NCI-H146 treated with DMSO at 0.1 percent for 48 hours (cell line): ENCODE measurements around the gene MKKS.
"Not testable (repeated sequence)": the region's sequence is repeated elsewhere in the genome, so short reads cannot be mapped to it uniquely, and the experiment has no call there.

ENCODE experiments used
- DNase-seq: peaks from one replicate; lab custom pipeline; 2025; ENCODE audit not compliant: unreplicated experiment; lab: John Stamatoyannopoulos, UW

The MKKS gene

DNA sequence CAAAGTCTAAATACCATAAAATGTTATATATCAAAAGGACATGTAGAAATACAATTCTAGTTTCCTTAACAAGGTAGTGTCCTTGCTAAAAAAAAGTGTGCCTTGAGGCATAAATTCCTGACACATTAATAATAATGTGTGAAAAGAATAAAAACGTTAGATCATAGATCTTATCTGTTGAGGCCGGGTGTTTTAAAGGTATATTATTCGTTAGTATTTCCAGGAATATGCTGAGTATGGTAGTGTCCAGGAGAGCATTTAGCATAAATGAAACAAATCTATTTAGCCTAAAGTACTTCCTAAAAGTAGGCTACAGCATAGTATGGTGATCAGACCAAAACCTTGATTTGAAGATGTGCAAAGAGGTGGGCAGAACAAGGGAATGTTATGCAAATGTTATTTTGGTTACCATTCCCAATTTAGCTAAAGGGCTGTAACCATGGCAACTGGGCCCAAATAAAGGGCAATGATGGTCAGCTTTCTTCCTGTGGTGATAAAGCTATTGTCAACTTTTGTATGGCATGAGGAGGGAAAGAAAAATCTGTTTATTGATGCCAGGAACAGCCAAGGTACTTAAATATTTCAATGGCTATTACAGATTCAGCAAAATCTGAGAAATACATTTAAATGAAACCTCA, 18.9 kb downstream of the MKKS start:
- peak; percentile 16 for DNase-seq

DNA sequence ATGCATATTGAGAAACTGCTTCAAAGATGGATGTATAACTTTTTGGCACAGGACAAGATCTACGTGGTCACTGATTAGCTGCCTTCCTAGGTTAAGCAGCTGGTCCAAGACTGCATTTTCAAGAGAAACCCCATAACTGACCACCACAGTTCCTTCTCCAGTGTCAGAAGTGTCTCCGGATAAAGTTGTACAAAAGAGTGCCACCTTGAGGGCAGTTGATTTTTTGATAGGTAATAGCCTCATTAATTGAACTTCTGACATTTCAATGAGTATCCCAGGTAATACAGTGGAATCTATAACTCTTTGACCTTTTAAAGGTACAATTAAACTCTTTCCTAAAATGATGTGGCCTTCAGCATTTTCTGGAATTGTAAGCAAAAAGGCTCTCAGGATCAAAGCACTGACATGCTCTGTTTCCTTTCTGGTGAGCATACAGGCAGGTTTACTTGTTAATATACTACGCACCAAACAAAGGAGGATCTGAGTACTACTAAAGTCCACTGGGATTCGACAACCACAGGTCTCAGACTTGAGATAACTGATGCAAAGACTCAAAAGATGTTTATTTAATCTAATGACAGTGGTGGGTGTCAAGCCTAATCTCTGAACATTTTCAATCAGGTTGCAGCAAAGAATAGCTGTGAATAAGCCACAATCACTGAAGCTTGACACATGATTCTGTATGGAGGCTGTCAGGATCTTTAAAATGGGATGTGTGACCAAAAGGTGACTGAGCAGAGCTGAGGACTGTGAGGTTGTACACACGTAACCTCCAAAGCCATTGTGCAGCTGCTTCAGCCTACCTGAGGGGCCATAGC, 21.2 kb downstream of the MKKS start:
- DNase-seq: no peak

DNA sequence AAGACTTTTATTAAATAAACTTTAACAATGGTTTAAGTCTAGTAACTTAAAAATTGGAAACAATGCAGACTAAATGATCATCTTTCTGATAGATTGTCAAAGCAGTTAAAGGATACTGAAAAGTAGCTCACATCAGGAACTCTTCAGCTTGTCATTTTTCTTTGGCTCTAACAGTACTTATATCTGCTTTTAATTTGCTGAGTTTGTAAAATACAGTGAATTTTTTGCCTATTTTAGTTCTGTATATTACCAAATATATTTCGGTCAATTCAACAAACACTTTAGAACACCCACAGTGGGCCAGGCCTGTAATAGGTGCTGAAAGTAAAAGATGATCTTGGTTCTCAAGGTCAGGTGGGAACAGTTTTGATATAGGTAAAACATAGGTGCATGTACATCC, 22.3 kb downstream of the MKKS start:
- no peak for DNase-seq

DNA sequence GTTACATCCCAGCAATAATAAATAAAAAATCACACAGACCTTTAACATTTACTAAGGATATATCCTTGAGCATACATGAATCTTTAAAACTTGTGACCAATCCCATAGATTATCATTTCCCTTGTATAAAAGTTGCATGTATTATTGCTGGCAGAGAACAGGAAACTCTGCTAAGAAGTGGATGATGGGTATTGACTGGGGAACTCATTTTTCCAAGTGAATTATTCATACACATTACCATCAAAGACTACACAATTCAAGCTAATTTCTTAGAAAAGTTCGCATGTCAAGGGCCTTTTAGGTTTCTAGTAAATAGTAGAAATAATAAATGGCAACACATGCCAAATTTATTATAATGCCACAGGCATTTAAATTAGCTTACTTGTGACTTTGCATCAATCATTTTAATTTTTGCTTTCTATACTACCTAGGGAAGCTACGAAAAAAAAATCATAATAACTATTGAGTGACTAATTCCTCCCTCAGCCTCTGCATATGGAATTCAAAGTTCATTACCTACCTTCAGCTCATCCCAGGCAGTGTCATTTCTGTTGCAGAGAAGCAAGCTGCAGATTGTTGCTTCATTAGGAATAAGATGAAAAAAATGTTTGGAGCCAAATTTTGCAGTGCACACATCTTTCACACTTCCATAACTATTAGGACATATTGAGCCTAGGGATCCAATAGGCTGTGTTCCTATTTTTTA, 25.8 kb downstream of the MKKS start:
- no peak for DNase-seq

DNA sequence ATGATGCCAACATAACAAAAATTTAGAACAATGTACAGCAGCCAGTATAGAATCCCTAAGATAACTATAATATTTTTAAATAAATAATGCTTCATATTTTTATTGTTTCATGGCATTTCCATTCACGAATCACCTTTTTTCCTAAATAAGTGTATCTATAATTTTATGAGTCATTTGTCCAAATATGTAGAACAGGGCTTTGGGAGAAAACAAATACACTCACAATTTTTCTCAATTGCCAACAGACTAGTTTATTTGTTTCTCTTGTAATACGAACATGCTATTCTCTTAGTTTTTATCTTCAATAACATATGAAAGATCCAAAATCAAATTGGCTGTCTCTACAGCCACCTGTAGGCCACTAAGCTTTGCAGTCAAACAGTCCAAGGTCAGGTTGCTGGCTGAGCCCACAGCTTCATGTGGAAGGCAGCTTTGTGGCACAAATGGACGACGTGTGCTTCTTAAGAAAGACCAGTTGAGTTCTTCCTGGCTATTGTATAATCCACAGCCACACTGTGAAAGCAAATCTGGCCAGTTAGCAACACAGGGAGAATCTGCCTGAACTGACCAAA, 29.0 kb downstream of the MKKS start:
- DNase-seq: no peak

DNA sequence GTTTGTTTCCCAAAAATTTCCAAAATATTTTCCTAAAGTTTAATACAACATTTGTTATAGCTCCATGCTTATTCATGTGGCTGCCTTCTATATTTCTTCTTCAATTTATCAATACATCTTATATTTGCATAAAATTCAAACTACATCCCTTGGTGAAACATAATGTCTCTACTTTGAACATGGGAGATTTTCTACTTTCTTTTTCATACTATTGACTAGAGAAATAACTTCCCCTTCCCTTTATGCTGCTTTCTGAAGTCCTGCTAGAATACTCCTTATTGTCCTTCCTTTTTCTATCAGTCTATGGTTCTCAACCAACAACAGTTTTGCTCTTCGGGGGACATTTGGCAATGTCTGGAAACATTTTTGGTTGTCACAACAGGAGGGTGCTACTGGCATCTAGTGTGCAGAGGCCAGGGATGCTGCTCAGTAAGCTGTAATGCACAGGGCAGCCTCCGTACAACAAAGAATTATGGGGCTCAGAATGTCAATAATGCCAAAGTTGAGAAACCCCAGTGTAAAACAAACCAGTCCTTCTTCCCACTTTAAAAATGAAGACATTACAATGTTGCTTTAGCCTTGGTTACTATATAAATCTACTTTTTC, 29.9 kb downstream of the MKKS start:
- DNase-seq: no peak

DNA sequence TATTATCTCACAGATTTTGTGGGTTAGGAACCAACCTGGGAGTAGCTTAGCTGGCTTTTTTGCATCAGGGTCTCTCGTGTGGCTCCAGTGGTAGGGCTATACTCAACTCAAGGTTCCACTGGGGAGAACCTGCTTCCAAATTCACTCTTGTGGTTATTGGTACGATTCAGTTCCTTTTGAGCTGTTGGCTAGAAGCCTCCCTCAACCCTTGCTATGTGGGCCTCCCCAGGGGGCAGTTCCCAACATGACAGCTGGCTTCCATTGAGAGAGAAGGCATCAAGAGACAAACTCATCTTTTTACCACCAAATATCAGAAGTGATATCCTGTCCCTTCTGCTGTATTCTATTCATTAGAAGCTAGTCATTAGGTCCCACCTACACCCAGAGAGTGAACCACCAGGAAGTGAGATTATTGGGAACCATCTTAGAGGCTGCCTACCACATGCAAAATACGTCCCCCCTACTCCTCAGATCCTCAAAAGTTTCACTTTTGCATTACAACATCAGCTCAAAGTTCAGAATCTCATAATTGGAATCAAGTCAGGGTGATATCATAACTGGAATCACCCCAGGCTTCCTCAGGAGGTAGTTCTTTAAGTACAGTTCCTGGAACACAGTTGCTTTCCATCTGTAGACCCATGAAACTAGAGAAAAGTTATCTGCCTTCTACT, 30.9 kb downstream of the MKKS start:
- DNase-seq: no peak

DNA sequence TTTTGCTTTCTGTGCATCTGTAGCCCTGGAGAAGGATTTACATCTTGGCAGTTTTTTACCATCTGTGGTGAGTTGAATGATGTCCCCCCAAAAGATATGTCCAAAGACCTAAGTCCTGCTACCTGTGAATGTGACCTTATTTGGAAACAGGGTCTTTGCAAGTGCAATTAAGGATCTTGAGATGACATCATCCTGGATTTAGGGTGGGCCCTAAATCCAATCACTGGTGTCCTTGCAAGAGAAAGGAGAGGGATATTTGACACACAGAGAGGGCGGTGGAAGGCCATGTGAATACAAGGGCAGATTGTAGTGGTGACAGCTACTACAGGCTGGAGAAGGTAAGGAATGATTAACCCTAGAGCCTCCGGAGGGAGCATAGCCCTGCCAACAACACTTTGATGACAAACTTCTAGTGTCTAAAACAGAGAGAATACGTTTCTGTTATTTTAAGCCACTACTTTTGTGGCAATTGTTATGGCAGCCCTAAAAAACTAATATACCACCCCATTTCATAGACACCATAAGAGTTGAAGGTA, 35.1 kb downstream of the MKKS start:
- DNase-seq: no peak

DNA sequence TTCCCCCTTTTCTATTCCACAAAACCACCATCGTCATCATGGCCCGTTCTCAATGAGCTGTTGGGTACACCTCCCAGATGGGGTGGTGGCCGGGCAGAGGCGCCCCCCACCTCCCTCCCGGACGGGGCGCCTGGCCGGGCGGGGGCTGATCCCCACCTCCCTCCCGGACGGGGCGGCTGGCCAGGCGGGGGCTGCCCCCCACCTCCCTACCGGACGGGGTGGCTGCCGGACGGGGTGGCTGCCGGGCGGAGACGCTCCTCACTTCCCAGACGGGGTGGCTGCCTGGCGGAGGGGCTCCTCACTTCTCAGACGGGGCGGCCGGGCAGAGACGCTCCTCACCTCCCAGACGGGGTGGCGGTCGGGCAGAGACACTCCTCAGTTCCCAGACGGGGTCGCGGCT, 39.3 kb downstream of the MKKS start:
- DNase-seq: not testable (repeated sequence)

DNA sequence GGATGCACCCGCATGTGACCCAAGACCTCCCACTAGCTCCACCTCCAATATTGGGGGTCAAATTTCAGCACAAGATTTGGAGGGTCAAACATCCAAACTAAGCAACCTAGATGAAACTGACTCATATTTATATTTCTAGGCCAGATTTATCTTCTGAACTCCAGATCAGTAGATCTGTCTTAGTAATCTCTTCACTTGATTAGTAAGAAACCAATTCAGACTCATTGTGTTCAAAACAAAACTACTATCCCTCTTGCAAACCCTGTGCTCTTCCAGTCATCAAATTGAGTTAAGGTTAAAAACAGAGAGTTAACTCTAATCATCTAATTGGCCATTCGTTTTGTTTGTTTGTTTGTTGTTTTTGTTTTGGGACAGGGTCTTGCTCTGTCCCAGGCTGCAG, 43.3 kb downstream of the MKKS start:
- DNase-seq: no peak

DNA sequence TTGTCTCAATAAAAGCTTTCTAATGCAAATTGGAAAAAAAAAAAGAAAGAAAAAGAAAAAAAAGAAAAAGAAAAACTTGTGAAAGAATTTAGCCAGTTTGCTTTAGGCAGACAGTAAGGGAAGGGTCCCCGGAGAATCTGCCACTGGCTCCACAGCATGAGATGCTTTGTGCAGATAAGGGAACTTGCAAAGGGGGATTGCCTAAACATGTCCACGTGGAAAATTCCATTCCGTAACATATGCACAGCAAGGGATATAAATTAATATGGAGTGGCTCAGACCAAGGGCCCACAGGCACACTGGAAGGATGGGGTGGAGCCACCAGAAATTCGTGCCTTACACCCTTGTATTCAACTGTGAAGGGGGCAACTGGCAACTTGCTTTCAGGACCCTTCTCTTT, 45.4 kb downstream of the MKKS start:
- no peak for DNase-seq

DNA sequence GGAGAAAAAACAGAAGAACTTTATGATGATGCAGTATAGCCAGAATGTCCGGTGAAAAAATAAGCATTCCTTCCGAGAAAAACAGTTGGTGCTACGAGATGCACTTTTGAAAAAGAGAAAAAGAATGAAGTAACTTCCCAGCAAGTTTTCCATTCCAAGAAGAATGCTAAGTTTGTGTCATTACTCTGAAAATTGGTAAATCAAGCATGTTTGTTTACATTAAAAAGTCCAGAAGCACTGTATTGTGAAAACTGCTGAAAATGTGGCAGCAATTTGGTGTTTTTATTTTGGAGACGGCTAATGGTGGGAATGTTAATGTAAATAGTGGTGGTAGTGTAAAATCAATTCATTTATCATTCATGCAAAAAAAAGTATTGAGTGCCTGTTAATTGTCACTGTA, 46.3 kb downstream of the MKKS start:
- no peak for DNase-seq

DNA sequence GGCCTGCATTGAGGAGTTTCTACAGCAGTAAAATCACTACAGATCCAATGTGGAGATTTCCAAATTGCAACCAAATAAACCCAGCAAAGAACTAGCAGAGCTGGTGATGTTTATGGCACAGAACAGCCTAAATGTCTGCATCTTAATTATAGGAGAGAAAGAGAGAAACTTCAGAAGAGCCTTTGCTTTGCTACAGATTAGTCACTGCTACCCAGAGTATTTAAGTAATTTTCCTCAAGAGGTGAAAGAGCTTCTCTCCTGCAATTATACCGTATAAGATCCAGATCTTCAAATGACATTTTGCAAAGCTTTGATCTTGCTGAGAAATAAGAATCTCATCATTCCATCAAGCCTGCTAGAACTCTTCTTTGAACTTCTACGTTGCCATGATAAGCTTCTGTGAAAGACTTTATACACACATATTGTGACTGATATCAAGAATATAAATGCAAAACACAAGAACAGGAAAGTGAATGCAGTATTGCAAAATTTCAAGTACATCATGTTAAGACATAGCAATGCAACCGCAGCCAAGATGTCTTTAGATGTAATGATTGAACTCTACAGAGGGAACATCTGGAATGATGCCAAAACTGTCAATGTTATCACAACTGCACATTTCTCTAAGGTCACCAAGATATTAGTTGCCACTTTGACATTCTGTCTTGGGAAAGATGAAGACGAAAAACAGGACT, 48.0 kb downstream of the MKKS start:
- no peak for DNase-seq

DNA sequence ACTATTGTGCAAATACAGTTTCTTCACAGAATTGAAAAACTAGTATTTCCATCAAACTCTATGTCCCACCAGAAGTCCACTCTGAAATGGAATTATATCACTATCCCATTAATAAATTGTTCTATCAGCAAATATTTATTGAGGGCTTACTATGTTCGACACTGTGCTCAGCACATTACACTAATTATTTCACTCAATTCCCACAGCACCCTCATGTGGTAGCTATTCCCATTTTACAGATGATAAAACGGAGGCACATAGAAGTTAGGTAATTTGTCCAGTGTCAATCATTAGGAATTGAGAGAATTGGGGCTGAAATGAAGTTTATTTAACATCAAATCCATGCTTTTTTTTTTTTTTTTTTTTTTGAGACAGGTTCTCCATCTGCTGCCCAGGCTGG, 52.5 kb downstream of the MKKS start:
- DNase-seq: no peak

DNA sequence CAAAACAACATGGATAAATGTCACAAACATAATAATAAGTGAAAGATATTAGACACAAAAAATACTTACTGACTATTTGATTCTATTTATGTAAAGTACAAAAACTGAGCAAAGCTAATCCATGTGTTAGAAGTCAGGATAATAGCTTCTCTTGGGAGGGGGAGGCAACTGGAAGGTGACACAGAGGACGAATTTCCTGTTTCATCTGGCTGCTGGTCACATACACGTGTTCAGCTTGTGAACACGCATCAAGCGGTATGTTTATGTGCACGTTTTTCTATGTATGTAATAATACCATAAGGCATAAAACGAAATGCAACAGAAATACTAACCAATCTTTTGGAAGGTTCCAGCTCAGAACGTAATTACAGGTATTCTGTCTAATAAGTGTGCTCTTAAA, 54.3 kb downstream of the MKKS start:
- no peak for DNase-seq

DNA sequence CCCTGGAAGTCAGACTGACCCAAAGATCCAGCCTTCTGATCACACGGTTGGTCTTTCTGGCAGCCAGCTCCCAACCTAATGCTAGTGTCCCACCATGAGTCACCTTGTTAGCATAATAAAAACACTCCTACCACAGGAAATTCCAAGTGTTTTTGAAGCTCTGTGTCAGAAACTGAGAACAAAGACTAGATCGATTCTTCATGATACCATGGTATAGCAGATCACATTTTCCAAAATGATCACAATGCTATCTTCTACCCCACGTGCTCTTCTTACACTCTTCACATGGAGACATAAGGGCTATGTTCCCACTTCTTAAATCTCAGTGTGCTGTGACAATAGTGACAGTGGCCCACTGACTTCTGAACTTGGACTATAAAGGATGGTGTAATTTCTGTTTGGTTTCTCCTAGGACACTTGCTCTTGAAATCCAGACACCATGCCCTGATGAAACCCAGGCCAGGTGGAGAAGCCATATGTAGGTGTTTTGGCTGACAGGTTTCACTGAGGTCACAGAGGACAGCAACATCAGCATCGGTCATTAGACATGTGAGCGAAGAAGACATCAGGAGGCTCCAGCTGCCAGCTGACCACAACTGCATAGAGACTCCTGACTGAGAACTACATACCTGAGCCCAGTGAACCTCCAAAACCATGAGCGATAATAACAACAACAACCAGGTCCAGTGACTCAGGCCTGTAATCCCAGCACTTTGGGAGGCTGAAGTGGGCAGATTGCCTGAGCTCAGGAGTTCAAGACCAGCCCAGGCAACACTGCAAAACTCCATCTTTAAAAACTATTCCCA, 57.5 kb downstream of the MKKS start:
- DNase-seq: no peak

DNA sequence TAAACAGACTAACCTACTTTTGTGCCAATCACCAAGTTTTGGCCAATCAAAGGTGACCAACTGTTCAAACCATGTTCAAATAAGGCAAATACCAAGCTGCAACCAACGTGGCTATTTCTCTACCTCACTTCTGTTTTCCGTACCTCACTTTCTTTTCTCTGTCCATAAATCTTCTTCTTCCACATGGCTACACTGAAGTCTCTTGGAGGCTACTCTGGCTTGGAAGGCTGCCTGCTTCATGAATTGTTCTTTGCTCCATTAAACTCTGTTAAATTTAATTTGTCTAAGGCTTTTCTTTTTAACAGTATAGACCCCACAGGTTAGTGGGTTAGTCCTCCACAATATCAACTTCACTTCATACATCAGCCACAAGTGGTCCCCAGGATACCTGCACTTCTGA, 58.8 kb downstream of the MKKS start:
- DNase-seq: no peak

DNA sequence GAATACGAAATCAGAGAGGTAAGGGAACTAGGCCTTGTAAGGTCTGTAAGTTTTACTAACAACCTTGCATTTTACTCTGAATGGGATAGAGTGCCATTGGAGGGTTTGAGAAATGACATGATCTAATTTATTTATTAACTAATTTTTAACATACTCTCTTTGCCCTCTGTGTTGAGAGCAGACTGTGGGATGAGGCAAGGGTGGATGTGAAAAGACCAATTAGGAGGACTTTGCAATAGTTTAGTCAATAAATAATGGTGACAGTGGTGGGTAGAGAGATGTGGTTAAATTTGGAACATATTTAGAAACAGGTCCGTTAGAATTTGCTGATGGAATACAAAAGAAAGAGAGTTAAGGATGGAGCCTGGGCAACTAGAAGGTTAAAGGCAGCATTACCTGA, 60.0 kb downstream of the MKKS start:
- no peak for DNase-seq

DNA sequence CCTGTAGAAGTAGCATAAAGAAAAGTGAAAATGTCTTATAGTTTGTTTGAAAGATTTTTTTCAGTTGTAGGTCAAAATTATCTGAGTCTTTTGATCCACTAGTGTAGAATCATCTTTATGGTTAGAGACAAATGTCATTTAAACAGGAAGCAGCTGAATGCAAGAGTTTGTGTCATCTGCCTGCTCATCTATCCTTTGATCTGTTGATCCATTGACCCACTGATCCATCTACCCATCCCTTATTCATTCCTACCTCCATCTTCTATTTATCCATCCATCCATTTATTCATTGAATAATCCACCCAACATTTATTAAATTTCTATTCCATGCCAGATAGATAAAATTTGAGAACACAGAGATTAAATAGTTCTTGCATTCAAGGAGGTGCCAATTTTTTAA, 62.6 kb downstream of the MKKS start:
- no peak for DNase-seq
